Breast epithelium (tissue), 4 donors: ENCODE data around the gene TBX2. TPM values are rescaled to one million over a fixed set of nuclear protein-coding genes. Genes with fewer than 3 reads are reported as not detected.

ENCODE experiments used
- DNase-seq, 2 donors: peaks; one replicate each; pipeline ENCODE4 v3.0.0-alpha.2; 2019; ENCODE audit warnings: low spot score in 2 of 2
- H3K27ac ChIP-seq, 2 donors: fragments of 200-600 bp; sonication (generic) in 1 of 2; one replicate each; pipeline ENCODE4 v1.5.1; 2016 to 2019; ENCODE audit warnings: mild to moderate bottlenecking in 1 of 2
- H3K27me3 ChIP-seq, 2 donors: fragments of 200-600 bp; sonication (generic) in 1 of 2; one replicate each; pipeline versions ENCODE4 v1.5.1 to v1.6.0; 2017 to 2019; ENCODE audit warnings: control low read depth in 1 of 2, mild to moderate bottlenecking in 1 of 2
- H3K36me3 ChIP-seq: fragments of 200-600 bp; one replicate; pipeline ENCODE4 v1.5.1; 2019
- H3K4me1 ChIP-seq, 2 donors: fragments of 200-600 bp; sonication (generic); one replicate each; pipeline ENCODE4 v1.5.1; 2016 to 2019; ENCODE audit warnings: control low read depth in 1 of 2
- H3K4me3 ChIP-seq, 3 donors: fragments of 200-600 bp; sonication (generic); 1 replicate in 2 of 3; 2 replicates in 1 of 3; pipeline ENCODE4 v1.5.1; 2016 to 2019; ENCODE audit warnings: mild to moderate bottlenecking in 3 of 3, moderate library complexity in 2 of 3
- H3K9me3 ChIP-seq, 2 donors: fragments of 200-600 bp; sonication (generic) in 1 of 2; one replicate each; pipeline ENCODE4 v1.5.1; 2016 to 2019; ENCODE audit warnings: control low read depth in 1 of 2
- CTCF ChIP-seq, 3 donors: fragments of 450-650 bp; IDR thresholded peaks; one replicate each; pipeline ENCODE4 v1.5.1; 2016 to 2017; ENCODE audit warnings: antibody characterized with exemption in 3 of 3, mild to moderate bottlenecking in 3 of 3, moderate library complexity in 3 of 3
- POLR2A ChIP-seq: fragments of 450-650 bp; IDR thresholded peaks from one replicate; pipeline ENCODE4 v1.6.1; 2016; ENCODE audit warnings: antibody characterized with exemption, mild to moderate bottlenecking, moderate library complexity
- POLR2AphosphoS5 ChIP-seq, 3 donors: sonication (generic); formaldehyde crosslinking; IDR thresholded peaks; one replicate each; pipeline ENCODE4 v1.6.1; 2017; ENCODE audit warnings: antibody characterized with exemption in 3 of 3
- intact Hi-C: fragments of 100-400 bp; cut with DNase I; formaldehyde crosslinking; loops from one replicate; pipeline ENCODE4 v1.15.1; 2023; ENCODE audit warnings: low total_unique reads
- total RNA-seq, 3 donors: library from RNA; depleted of rRNA; stranded (reverse); fragments of >200 nt; gene quantifications; one replicate each; pipeline ENCODE4 v1.1.0, GENCODE V29; 2016

TBX2 gene
- total RNA-seq, 3 donors from 2014 or later = 4.8 to 8.5 (median 5.7) TPM

- intact Hi-C loops = no loop called here
- no peak for TF ChIP-seq POLR2AphosphoS5 (IDR thresholded peaks at IDR 0.05)
- TF ChIP-seq CTCF (IDR thresholded peaks at IDR 0.05) = no peak
- TF ChIP-seq POLR2A = no peak
- Histone ChIP-seq H3K9me3 (no peaks in the 10 kb centered on the region), H3K27me3 (no peaks in the 10 kb centered on the region), H3K36me3 (no peaks in the 10 kb centered on the region), H3K4me3 (no peak overlapping the region), H3K4me1 (no peaks in the 10 kb centered on the region), H3K27ac (no peak overlapping the region)
- DNase-seq = no peak
Measured at GRCh38 chr17:61371179-61371578, 28.5 kb upstream of the TBX2 start.

GRCh38 chr17:61371606-61372005, 28.0 kb upstream of the TBX2 start:
- DNase-seq = no peak
- no peak overlapping the region for H3K4me3 ChIP-seq
- no peak for TF ChIP-seq CTCF (IDR thresholded peaks at IDR 0.05)
- no peak for TF ChIP-seq POLR2AphosphoS5 (IDR thresholded peaks at IDR 0.05)
- no peak for TF ChIP-seq POLR2A
- no peaks in the 10 kb centered on the region for H3K4me1 ChIP-seq
- intact Hi-C loops = no loop called here
- H3K9me3 ChIP-seq = no peaks in the 10 kb centered on the region
- no peak overlapping the region for H3K27ac ChIP-seq
- H3K27me3 ChIP-seq = no peaks in the 10 kb centered on the region
- no peaks in the 10 kb centered on the region for H3K36me3 ChIP-seq

- Histone ChIP-seq H3K27me3 (no peaks in the 10 kb centered on the region), H3K27ac (no peak overlapping the region), H3K4me1 (no peaks in the 10 kb centered on the region), H3K36me3 (no peaks in the 10 kb centered on the region), H3K9me3 (no peaks in the 10 kb centered on the region), H3K4me3 (no peak overlapping the region)
- no peak for DNase-seq
- intact Hi-C loops = no loop called here
- no peak for TF ChIP-seq CTCF (IDR thresholded peaks at IDR 0.05)
- TF ChIP-seq POLR2AphosphoS5 (IDR thresholded peaks at IDR 0.05) = no peak
- TF ChIP-seq POLR2A = no peak
Measured at GRCh38 chr17:61372436-61372835, 27.2 kb upstream of the TBX2 start.

- no peaks in the 10 kb centered on the region for H3K9me3 ChIP-seq
- H3K27ac ChIP-seq = peak overlapping the region in 1 of 2 donors; percentile 75
- H3K36me3 ChIP-seq = no peaks in the 10 kb centered on the region
- TF ChIP-seq POLR2AphosphoS5 (IDR thresholded peaks at IDR 0.05) = no peak
- TF ChIP-seq CTCF (IDR thresholded peaks at IDR 0.05) = no peak
- no peak for TF ChIP-seq POLR2A
- no peak for DNase-seq
- no peak overlapping the region for H3K4me3 ChIP-seq
- H3K4me1 ChIP-seq = no peaks in the 10 kb centered on the region
- no peaks in the 10 kb centered on the region for H3K27me3 ChIP-seq
- intact Hi-C loops = no loop called here
Measured at GRCh38 chr17:61376931-61377838, 22.5 kb upstream of the TBX2 start.

- no peaks in the 10 kb centered on the region for H3K9me3 ChIP-seq
- H3K36me3 ChIP-seq = no peaks in the 10 kb centered on the region
- H3K4me3 ChIP-seq = no peak overlapping the region
- H3K27ac ChIP-seq = peak overlapping the region in 1 of 2 donors; percentile 77
- TF ChIP-seq POLR2AphosphoS5 (IDR thresholded peaks at IDR 0.05) (no peak), CTCF (IDR thresholded peaks at IDR 0.05) (no peak)
- H3K27me3 ChIP-seq = no peaks in the 10 kb centered on the region
- no peaks in the 10 kb centered on the region for H3K4me1 ChIP-seq
- intact Hi-C loops = no loop called here
- DNase-seq = no peak
Measured at GRCh38 chr17:61378658-61379456, 20.8 kb upstream of the TBX2 start.
